HCT116 (cell line): ENCODE measurements around the gene PLP2.

ENCODE experiments used
- CTCF ChIP-seq, 3 experiments: fragments of 200-600 bp in 1 of 3; sonication (generic) in 1 of 3; IDR thresholded peaks in 2 of 3; conservative IDR thresholded peaks in 1 of 3; 2 replicates each; pipeline ENCODE4 v1.5.1; 2012 to 2017; ENCODE audit warnings: low read depth in 2 of 3, low read length in 2 of 3, antibody characterized with exemption in 1 of 3, borderline replicate concordance in 1 of 3, control low read depth in 1 of 3, mild to moderate bottlenecking in 1 of 3, mixed read lengths in 1 of 3, mixed run types in 1 of 3, moderate library complexity in 1 of 3; ENCODE audit not compliant: insufficient read depth in 1 of 3
- EZH2 ChIP-seq: fragments of 200-600 bp; sonication (generic); IDR thresholded peaks from 2 replicates; pipeline ENCODE4 v1.6.1; 2017; ENCODE audit warnings: antibody characterized with exemption, mixed run types
- POLR2A ChIP-seq: IDR thresholded peaks from 2 replicates; pipeline ENCODE4 v1.7.0; 2011; ENCODE audit warnings: borderline replicate concordance; ENCODE audit not compliant: insufficient read depth, insufficient read length; ENCODE audit errors: extremely low read depth
- POLR2AphosphoS5 ChIP-seq: IDR thresholded peaks from 2 replicates; pipeline ENCODE4 v1.6.1; 2011; ENCODE audit warnings: mild to moderate bottlenecking, low read depth, low read length, moderate library complexity
- SIN3A ChIP-seq: IDR thresholded peaks from 2 replicates; pipeline ENCODE4 v1.6.1; 2012; ENCODE audit warnings: low read depth

DNA sequence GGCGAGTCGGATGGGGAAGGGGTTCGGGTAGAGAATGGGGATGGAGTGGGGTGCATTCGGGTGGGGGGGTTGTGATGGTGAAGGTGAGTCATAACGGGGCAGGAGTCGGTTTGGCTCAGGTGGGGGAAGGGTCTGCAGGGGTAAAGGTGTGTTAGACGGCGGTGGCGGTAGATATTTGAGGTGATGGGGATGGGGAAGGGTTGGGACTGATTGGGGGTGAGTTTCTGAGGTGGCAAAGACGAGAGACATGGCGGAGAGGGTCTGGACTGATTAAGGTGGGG, 27.6 kb downstream of the PLP2 start:
- TF ChIP-seq CTCF (IDR thresholded peaks at IDR 0.05 in 2 of 3, conservative IDR thresholded peaks at IDR 0.05 in 1 of 3; ENCODE audit: borderline replicate concordance in 1 of 3, insufficient read depth in 1 of 3, low read depth in 2 of 3, low read length in 2 of 3) (no peak), POLR2AphosphoS5 (no peak), POLR2A (no peak), SIN3A (no peak), EZH2 (no peak)
